Neural cell (in vitro differentiated cells): Measurements from ENCODE around the gene PICALM. TPM values are rescaled to one million over a fixed set of nuclear protein-coding genes. Genes with fewer than 3 reads are reported as not detected.

ENCODE experiments used
- H2AFZ ChIP-seq: fragments of 200-600, 300-800 bp; sonication (generic), shearing (Covaris generic); 2 replicates; pipeline ENCODE4 v1.6.0; 2014; ENCODE audit warnings: low read depth, mild to moderate bottlenecking, antibody characterized with exemption, low read length, moderate library complexity
- H3F3A ChIP-seq: fragments of 200-600 bp; shearing (Covaris generic); 2 replicates; pipeline ENCODE4 v1.6.1; 2016; ENCODE audit warnings: mild to moderate bottlenecking, moderate library complexity, mixed read lengths, antibody characterized with exemption, low read length; ENCODE audit not compliant: insufficient read depth, poor library complexity, severe bottlenecking
- H3K27ac ChIP-seq: fragments of 200-600, 300-800 bp; sonication (generic), shearing (Covaris generic); 2 replicates; pipeline ENCODE4 v1.5.1; 2014; ENCODE audit warnings: mild to moderate bottlenecking, low read length, moderate library complexity
- H3K27me3 ChIP-seq: fragments of 300-800, 200-600 bp; sonication (generic), shearing (Covaris generic); 2 replicates; pipeline ENCODE4 v1.6.0; 2014; ENCODE audit warnings: mild to moderate bottlenecking, low read depth, low read length, moderate library complexity; ENCODE audit not compliant: insufficient read depth
- H3K36me3 ChIP-seq: fragments of 300-800, 200-600 bp; sonication (generic), shearing (Covaris generic); 2 replicates; pipeline ENCODE4 v1.5.1; 2014; ENCODE audit warnings: mild to moderate bottlenecking, antibody characterized with exemption, low read length, moderate library complexity; ENCODE audit not compliant: insufficient read depth
- H3K4me2 ChIP-seq: fragments of 300-800, 200-600 bp; sonication (generic), shearing (Covaris generic); 2 replicates; pipeline ENCODE4 v1.6.0; 2014; ENCODE audit warnings: mild to moderate bottlenecking, low read length
- H3K4me3 ChIP-seq: fragments of 300-800, 200-600 bp; sonication (generic), shearing (Covaris generic); 2 replicates; pipeline ENCODE4 v1.5.1; 2014; ENCODE audit warnings: mild to moderate bottlenecking, low read length, moderate library complexity
- H3K79me2 ChIP-seq: fragments of 200-600 bp; shearing (Covaris generic); replicated peaks from 2 replicates; pipeline ENCODE4 v1.6.0; 2014; ENCODE audit warnings: mild to moderate bottlenecking, low read length, moderate library complexity; ENCODE audit not compliant: insufficient read depth
- H3K9ac ChIP-seq: fragments of 300-800, 200-600 bp; sonication (generic), shearing (Covaris generic); 2 replicates; pipeline ENCODE4 v1.6.1; 2016; ENCODE audit warnings: mild to moderate bottlenecking, low read length, mixed read lengths
- H3K9me2 ChIP-seq: fragments of 200-600 bp; shearing (Covaris generic); 2 replicates; pipeline ENCODE4 v1.6.1; 2016; ENCODE audit warnings: mild to moderate bottlenecking, low read length, mixed read lengths; ENCODE audit not compliant: insufficient read depth
- H3K9me3 ChIP-seq: fragments of 200-600, 300-800 bp; sonication (generic), shearing (Covaris generic); 2 replicates; pipeline ENCODE4 v1.6.1; 2016; ENCODE audit warnings: mild to moderate bottlenecking, mixed run types, low read length, moderate library complexity, mixed read lengths
- H4K20me1 ChIP-seq: fragments of 200-600 bp; shearing (Covaris generic); 2 replicates; pipeline ENCODE4 v1.6.1; 2016; ENCODE audit warnings: mild to moderate bottlenecking, mixed run types; ENCODE audit not compliant: insufficient read depth
- EP300 ChIP-seq: fragments of 450-650 bp; conservative IDR thresholded peaks from 2 replicates; pipeline ENCODE4 v1.6.1; 2014; ENCODE audit warnings: antibody characterized with exemption, mild to moderate bottlenecking, moderate library complexity; ENCODE audit not compliant: poor library complexity, severe bottlenecking
- EZH2 ChIP-seq: fragments of 200-600, 300-800 bp; shearing (Covaris generic), sonication (generic); IDR thresholded peaks from 2 replicates; pipeline ENCODE4 v1.6.1; 2014; ENCODE audit warnings: antibody characterized with exemption, low read length, borderline replicate concordance, mild to moderate bottlenecking; ENCODE audit not compliant: insufficient read depth, poor library complexity, severe bottlenecking
- MXI1 ChIP-seq: fragments of 450-650 bp; conservative IDR thresholded peaks from 2 replicates; pipeline ENCODE4 v1.6.1; 2014; ENCODE audit warnings: antibody characterized with exemption, mild to moderate bottlenecking; ENCODE audit not compliant: poor library complexity, severe bottlenecking
- POLR2AphosphoS5 ChIP-seq: IDR thresholded peaks from 2 replicates; pipeline ENCODE4 v1.6.1; 2012
- RAD21 ChIP-seq: fragments of 450-650 bp; conservative IDR thresholded peaks from 2 replicates; pipeline ENCODE4 v1.6.1; 2014; ENCODE audit warnings: antibody characterized with exemption, mild to moderate bottlenecking, moderate library complexity
- SMC3 ChIP-seq: fragments of 450-650 bp; conservative IDR thresholded peaks from 2 replicates; pipeline ENCODE4 v1.6.1; 2014; ENCODE audit warnings: antibody characterized with exemption, mild to moderate bottlenecking, moderate library complexity; ENCODE audit not compliant: poor library complexity
- TAF1 ChIP-seq: IDR thresholded peaks from 2 replicates; pipeline ENCODE4 v1.6.1; 2012; ENCODE audit warnings: low read depth
- polyA plus RNA-seq: library from polyadenylated mRNA; depleted of rRNA; stranded (reverse); fragments of >200 nt; gene quantifications from 2 replicates; pipeline ENCODE4 v1.2.3, GENCODE V29; 2014
- TF ChIP-seq, protein P1 (sequence below): fragments of 450-650 bp; IDR thresholded peaks from 2 replicates; pipeline ENCODE4 v1.5.1; 2014; ENCODE audit warnings: antibody characterized with exemption, mild to moderate bottlenecking, moderate library complexity; ENCODE audit not compliant: poor library complexity, severe bottlenecking
- TF ChIP-seq, protein P2 (sequence below): IDR thresholded peaks from 2 replicates; pipeline ENCODE4 v1.6.1; 2012; ENCODE audit warnings: borderline replicate concordance

The PICALM gene
- polyA plus RNA-seq, 1 donor from 2014 or later = 161 TPM

DNA sequence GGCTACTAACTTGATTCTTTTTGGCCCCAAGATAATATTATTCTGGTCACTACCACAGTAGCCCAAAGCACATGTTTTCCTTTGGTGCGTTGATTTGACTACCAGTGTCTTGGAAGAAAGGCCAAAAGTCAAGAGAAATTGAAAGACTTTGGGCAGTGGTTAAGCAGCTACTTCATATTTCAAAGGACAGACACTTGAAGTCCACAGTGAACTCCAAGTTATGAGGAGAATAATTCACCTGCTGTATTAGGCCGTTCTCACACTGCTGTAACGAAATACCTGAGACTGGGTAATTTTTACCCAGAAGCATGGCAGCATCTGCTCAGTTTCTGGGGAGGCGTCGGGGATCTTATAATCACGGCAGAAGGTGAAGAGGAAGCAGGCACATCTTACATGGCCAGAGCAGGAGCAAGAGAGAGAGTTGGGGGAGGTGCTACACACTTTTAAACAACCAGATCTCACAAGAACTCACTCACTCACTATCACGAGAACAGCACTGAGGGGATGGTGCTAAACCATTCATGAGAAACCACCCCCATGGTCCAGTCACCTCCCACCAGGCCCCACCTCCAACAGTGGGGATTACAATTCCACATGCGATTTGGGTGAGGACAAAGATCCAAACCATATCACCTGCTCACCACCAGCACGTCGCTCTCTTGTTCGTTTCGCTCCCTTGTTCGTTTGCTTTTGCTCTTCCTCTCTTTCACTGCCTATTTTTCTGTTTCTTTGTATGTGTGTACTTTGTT is 40.2 kb upstream of the PICALM start:
- Histone ChIP-seq H3K27ac (no peak overlapping the region), H3K9me3 (no peaks in the 10 kb centered on the region), H3K4me2 (no peak overlapping the region), H3F3A (no peaks in the 10 kb centered on the region), H3K9ac (no peak overlapping the region), H4K20me1 (no peaks in the 10 kb centered on the region), H3K27me3 (no peaks in the 10 kb centered on the region), H3K79me2 (no peaks in the 10 kb centered on the region), H3K4me3 (no peak overlapping the region), H3K9me2 (no peaks in the 10 kb centered on the region), H2AFZ (no peak overlapping the region), H3K36me3 (no peaks in the 10 kb centered on the region)
- TF ChIP-seq TAF1 = no peak
- no peak for TF ChIP-seq RAD21
- TF ChIP-seq, protein P1, sequence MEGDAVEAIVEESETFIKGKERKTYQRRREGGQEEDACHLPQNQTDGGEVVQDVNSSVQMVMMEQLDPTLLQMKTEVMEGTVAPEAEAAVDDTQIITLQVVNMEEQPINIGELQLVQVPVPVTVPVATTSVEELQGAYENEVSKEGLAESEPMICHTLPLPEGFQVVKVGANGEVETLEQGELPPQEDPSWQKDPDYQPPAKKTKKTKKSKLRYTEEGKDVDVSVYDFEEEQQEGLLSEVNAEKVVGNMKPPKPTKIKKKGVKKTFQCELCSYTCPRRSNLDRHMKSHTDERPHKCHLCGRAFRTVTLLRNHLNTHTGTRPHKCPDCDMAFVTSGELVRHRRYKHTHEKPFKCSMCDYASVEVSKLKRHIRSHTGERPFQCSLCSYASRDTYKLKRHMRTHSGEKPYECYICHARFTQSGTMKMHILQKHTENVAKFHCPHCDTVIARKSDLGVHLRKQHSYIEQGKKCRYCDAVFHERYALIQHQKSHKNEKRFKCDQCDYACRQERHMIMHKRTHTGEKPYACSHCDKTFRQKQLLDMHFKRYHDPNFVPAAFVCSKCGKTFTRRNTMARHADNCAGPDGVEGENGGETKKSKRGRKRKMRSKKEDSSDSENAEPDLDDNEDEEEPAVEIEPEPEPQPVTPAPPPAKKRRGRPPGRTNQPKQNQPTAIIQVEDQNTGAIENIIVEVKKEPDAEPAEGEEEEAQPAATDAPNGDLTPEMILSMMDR = no peak
- TF ChIP-seq EP300 = no peak
- TF ChIP-seq MXI1 = no peak
- TF ChIP-seq, protein P2, sequence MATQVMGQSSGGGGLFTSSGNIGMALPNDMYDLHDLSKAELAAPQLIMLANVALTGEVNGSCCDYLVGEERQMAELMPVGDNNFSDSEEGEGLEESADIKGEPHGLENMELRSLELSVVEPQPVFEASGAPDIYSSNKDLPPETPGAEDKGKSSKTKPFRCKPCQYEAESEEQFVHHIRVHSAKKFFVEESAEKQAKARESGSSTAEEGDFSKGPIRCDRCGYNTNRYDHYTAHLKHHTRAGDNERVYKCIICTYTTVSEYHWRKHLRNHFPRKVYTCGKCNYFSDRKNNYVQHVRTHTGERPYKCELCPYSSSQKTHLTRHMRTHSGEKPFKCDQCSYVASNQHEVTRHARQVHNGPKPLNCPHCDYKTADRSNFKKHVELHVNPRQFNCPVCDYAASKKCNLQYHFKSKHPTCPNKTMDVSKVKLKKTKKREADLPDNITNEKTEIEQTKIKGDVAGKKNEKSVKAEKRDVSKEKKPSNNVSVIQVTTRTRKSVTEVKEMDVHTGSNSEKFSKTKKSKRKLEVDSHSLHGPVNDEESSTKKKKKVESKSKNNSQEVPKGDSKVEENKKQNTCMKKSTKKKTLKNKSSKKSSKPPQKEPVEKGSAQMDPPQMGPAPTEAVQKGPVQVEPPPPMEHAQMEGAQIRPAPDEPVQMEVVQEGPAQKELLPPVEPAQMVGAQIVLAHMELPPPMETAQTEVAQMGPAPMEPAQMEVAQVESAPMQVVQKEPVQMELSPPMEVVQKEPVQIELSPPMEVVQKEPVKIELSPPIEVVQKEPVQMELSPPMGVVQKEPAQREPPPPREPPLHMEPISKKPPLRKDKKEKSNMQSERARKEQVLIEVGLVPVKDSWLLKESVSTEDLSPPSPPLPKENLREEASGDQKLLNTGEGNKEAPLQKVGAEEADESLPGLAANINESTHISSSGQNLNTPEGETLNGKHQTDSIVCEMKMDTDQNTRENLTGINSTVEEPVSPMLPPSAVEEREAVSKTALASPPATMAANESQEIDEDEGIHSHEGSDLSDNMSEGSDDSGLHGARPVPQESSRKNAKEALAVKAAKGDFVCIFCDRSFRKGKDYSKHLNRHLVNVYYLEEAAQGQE = no peak
- TF ChIP-seq SMC3 = no peak
- TF ChIP-seq POLR2AphosphoS5 = no peak
- TF ChIP-seq EZH2 = no peak

DNA sequence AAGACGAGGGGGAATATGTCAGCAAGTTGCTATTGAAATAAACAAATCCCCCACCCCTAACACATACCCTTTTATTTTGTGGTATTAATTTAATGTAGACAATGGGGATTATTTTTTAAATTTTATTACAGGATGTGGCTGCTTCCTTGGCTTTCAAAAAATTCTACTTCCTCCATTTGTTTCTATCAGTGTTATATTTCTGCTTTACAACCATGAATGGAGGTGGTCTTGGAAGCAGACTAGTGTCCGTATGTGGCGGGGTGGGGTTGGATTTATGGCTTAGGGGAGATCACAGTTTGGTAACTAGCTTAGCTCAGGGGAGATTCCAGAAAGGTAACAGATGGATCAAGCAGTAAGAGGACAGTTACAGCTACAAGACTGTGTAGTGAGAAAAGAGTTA is 39.3 kb upstream of the PICALM start:
- Histone ChIP-seq H3K9ac (no peak overlapping the region), H3F3A (no peaks in the 10 kb centered on the region), H4K20me1 (no peaks in the 10 kb centered on the region), H3K27me3 (no peaks in the 10 kb centered on the region), H3K27ac (no peak overlapping the region), H3K9me2 (no peaks in the 10 kb centered on the region), H3K4me2 (no peak overlapping the region), H3K9me3 (no peaks in the 10 kb centered on the region), H3K79me2 (no peaks in the 10 kb centered on the region), H2AFZ (no peak overlapping the region), H3K4me3 (no peak overlapping the region), H3K36me3 (no peaks in the 10 kb centered on the region)
- TF ChIP-seq SMC3 = no peak
